ENCODE measurements around the gene DUSP28. TPM values are rescaled to one million over a fixed set of nuclear protein-coding genes. Genes with fewer than 3 reads are reported as not detected.

DUSP28 gene
- total and polyA plus RNA-seq, 2 of the 8 experiments (the other 6 are each of a cell fraction or from before 2014, with no cell fraction given): 2.1 to 2.3 TPM

GRCh38 chr2:240523451-240524281 lies 36.5 kb upstream of the DUSP28 start:
- Histone ChIP-seq H3K79me2 (ENCODE audit: control insufficient read depth in 1 of 2, insufficient read depth in 2 of 2, low read length in 2 of 2) (no peaks in the 10 kb centered on the region), H3K4me2 (ENCODE audit: insufficient read depth in 1 of 2, low read depth in 2 of 2, low read length in 2 of 2) (no peak overlapping the region), H3K23ac (ENCODE audit: insufficient read length) (no peak overlapping the region), H4K91ac (replicated peaks; ENCODE audit: insufficient read length, low read length) (no peak overlapping the region), H2BK120ac (replicated peaks; ENCODE audit: low read depth, low read length) (no peak overlapping the region), H2BK20ac (ENCODE audit: low read length) (no peak overlapping the region), H3K4ac (replicated peaks; ENCODE audit: insufficient read length, low read depth, low read length) (no peak overlapping the region), H3K9ac (replicated peaks in 1 of 4; ENCODE audit: extremely low read depth in 1 of 4, low read depth in 3 of 4, low read length in 3 of 4) (no peak overlapping the region), H3K36me3 (ENCODE audit: control insufficient read depth in 2 of 4, insufficient read depth in 4 of 4, low read length in 3 of 4) (no peaks in the 10 kb centered on the region; a peak in 1 of 8 replicates), H3K4me3 (ENCODE audit: extremely low read depth in 1 of 4, insufficient read depth in 2 of 4, low read depth in 3 of 4, low read length in 4 of 4) (no peak overlapping the region), H3K56ac (replicated peaks; ENCODE audit: insufficient read length, low read depth, low read length) (no peak overlapping the region), H3K9me3 (ENCODE audit: insufficient read depth in 2 of 2, low read depth in 1 of 2, low read length in 1 of 2) (peaks cover 29 to 51% of the 10 kb centered on the region in 2 experiments), H2BK15ac (ENCODE audit: low read length) (no peak overlapping the region), H2AFZ (ENCODE audit: low read length) (no peak overlapping the region), H2AK5ac (ENCODE audit: low read depth, low read length) (no peak overlapping the region), H4K8ac (ENCODE audit: extremely low read depth, insufficient read depth, low read length) (no peak overlapping the region), H3K14ac (ENCODE audit: insufficient read length) (no peak overlapping the region), H3K23me2 (ENCODE audit: low read depth, low read length) (peaks cover 12% of the 10 kb centered on the region; the same call in 1 of the 2 replicates), H3K27ac (ENCODE audit: low read depth, low read length) (no peak overlapping the region), H4K5ac (ENCODE audit: insufficient read length, low read depth, low read length) (no peak overlapping the region), H3K4me1 (replicated peaks in 1 of 4; ENCODE audit: control insufficient read depth in 3 of 4, insufficient read depth in 4 of 4, low read length in 3 of 4) (peaks cover 0 to 8% (median 3%) of the 10 kb centered on the region in 4 experiments; a peak in 4 of 7 replicates), H2BK12ac (ENCODE audit: low read depth, low read length) (no peak overlapping the region), H4K20me1 (replicated peaks in 1 of 2; ENCODE audit: control insufficient read depth in 1 of 2, insufficient read depth in 2 of 2, low read length in 2 of 2) (peaks cover 0 to 5% of the 10 kb centered on the region in 2 experiments), H2BK5ac (ENCODE audit: low read depth, low read length) (no peak overlapping the region), H3K27me3 (replicated peaks in 1 of 4; ENCODE audit: control insufficient read depth in 3 of 4, extremely low read depth in 1 of 4, insufficient read depth in 3 of 4, low read length in 3 of 4) (peaks cover 0 to 22% (median 22%) of the 10 kb centered on the region in 4 experiments; a peak in 6 of 7 replicates), H3K79me1 (ENCODE audit: low read depth, low read length) (no peaks in the 10 kb centered on the region; the same call in 1 of the 2 replicates), H3K18ac (ENCODE audit: extremely low read depth, low read length) (no peak overlapping the region)
- FAIRE-seq (no peak), DNase-seq (ENCODE audit: low read depth in 1 of 2, low spot score in 2 of 2) (peak in 1 of 2 experiments; percentile 13)
- ChIA-PET CTCF (ENCODE audit: partially characterized antibody) (interaction anchor here (3.4 kb wide), 1 partner anchor 10 kb away, joined by 14 read pairs; no protein-coding TSS in a partner anchor), POLR2A (ENCODE audit: partially characterized antibody) (no interaction called here)
- WGBS, 2 experiments (ENCODE audit: extremely low coverage in 1 of 2, insufficient coverage in 1 of 2, insufficient read length in 1 of 2, insufficient replicate concordance in 2 of 2, low coverage in 1 of 2, low lambda C conversion rate in 2 of 2, missing lambda C conversion rate in 1 of 2): 89% methylated on average over 32 of the region's 32 CpGs; no CpG with 5 or more reads in 1 of the 2 experiments
- TF ChIP-seq SAP30 (IDR thresholded peaks at IDR 0.05; ENCODE audit: insufficient read depth, insufficient replicate concordance, low read length): no peak

Measured in H1 (cell line).